ENCODE data around the gene ACER2.

DNA sequence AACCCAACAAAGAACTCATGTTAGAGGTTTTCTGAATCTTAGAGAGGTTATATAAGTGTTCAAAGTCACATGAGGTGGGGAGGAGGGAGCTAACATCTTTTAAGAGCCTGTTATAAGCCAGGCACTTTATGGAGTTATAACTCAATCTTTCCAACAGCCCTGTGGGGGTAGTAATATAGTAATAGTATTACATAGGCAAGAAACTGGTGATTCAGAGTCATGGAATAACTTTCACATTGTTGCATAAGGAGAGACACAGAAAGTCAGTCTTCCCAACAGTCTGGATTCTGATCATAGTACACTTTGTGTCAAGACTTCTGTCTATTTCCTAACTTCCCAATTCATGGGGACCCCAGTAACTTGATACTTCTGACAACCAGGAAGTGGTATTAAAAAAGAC lies 89.2 kb downstream of the ACER2 start:
- TF ChIP-seq, protein P1, sequence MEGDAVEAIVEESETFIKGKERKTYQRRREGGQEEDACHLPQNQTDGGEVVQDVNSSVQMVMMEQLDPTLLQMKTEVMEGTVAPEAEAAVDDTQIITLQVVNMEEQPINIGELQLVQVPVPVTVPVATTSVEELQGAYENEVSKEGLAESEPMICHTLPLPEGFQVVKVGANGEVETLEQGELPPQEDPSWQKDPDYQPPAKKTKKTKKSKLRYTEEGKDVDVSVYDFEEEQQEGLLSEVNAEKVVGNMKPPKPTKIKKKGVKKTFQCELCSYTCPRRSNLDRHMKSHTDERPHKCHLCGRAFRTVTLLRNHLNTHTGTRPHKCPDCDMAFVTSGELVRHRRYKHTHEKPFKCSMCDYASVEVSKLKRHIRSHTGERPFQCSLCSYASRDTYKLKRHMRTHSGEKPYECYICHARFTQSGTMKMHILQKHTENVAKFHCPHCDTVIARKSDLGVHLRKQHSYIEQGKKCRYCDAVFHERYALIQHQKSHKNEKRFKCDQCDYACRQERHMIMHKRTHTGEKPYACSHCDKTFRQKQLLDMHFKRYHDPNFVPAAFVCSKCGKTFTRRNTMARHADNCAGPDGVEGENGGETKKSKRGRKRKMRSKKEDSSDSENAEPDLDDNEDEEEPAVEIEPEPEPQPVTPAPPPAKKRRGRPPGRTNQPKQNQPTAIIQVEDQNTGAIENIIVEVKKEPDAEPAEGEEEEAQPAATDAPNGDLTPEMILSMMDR (IDR thresholded peaks at IDR 0.05 in 4 of 5, conservative IDR thresholded peaks at IDR 0.05 in 1 of 5): no peak
- no peak for TF ChIP-seq POLR2A (IDR thresholded peaks at IDR 0.05)

Measured in gastrocnemius medialis (tissue), 4 donors.